PFSK-1 (cell line): ENCODE measurements around the gene TCF7L1.

ENCODE experiments used
- FOXP2 ChIP-seq: optimal IDR thresholded peaks from 2 replicates; pipeline ENCODE3; 2011; ENCODE audit warnings: borderline replicate concordance, control low read depth, inconsistent platforms; ENCODE audit not compliant: insufficient read depth; ENCODE audit errors: extremely low read length, extremely low read depth
- POLR2AphosphoS5 ChIP-seq: IDR thresholded peaks from 2 replicates; pipeline ENCODE4 v1.6.1; 2012; ENCODE audit warnings: low read depth, mild to moderate bottlenecking, control low read depth, low read length, moderate library complexity
- SIN3A ChIP-seq: IDR thresholded peaks from 2 replicates; pipeline ENCODE4 v1.6.1; 2012; ENCODE audit warnings: mild to moderate bottlenecking, low read length, moderate library complexity, borderline replicate concordance; ENCODE audit not compliant: insufficient read depth
- TAF1 ChIP-seq: IDR thresholded peaks from 2 replicates; pipeline ENCODE4 v1.6.1; 2012; ENCODE audit warnings: low read length, control low read depth, borderline replicate concordance; ENCODE audit not compliant: insufficient read depth
- TF ChIP-seq, protein P1 (sequence below), 2 experiments: IDR thresholded peaks; 2 replicates each; pipeline versions ENCODE4 v1.6.1 to v1.8.0; 2011 to 2012; ENCODE audit warnings: low read depth in 2 of 2, low read length in 2 of 2, control low read depth in 1 of 2, inconsistent platforms in 1 of 2, mild to moderate bottlenecking in 1 of 2, moderate library complexity in 1 of 2; ENCODE audit not compliant: insufficient read depth in 1 of 2

DNA sequence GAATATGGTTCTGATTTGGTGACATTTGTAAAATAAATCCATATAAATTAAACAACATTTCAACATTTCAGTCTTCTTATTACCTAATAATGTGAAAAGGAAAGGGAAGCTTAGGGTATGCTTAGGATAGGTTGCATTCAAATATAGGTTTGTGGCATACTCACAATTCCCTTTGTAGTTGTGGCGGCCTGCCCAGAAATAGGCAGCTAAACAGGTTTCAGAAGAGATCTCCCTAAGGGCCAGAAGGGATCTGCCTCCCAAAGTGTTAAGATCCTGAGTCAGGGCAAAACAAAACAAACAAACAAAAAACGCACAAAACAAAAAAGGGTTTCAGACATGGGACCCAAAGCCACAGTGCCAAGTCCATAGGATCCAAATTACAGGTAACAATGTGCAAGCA is 41.4 kb upstream of the TCF7L1 start:
- no peak for TF ChIP-seq TAF1
- no peak for TF ChIP-seq POLR2AphosphoS5
- TF ChIP-seq, protein P1, sequence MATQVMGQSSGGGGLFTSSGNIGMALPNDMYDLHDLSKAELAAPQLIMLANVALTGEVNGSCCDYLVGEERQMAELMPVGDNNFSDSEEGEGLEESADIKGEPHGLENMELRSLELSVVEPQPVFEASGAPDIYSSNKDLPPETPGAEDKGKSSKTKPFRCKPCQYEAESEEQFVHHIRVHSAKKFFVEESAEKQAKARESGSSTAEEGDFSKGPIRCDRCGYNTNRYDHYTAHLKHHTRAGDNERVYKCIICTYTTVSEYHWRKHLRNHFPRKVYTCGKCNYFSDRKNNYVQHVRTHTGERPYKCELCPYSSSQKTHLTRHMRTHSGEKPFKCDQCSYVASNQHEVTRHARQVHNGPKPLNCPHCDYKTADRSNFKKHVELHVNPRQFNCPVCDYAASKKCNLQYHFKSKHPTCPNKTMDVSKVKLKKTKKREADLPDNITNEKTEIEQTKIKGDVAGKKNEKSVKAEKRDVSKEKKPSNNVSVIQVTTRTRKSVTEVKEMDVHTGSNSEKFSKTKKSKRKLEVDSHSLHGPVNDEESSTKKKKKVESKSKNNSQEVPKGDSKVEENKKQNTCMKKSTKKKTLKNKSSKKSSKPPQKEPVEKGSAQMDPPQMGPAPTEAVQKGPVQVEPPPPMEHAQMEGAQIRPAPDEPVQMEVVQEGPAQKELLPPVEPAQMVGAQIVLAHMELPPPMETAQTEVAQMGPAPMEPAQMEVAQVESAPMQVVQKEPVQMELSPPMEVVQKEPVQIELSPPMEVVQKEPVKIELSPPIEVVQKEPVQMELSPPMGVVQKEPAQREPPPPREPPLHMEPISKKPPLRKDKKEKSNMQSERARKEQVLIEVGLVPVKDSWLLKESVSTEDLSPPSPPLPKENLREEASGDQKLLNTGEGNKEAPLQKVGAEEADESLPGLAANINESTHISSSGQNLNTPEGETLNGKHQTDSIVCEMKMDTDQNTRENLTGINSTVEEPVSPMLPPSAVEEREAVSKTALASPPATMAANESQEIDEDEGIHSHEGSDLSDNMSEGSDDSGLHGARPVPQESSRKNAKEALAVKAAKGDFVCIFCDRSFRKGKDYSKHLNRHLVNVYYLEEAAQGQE (IDR thresholded peaks at IDR 0.05; ENCODE audit: insufficient read depth in 1 of 2, low read depth in 2 of 2, low read length in 2 of 2), result no peak
- TF ChIP-seq SIN3A, result no peak
- TF ChIP-seq FOXP2, result no peak
